GM19468 (cell line): Measurements from ENCODE around the gene ZPLD1.

Experiments used
- ATAC-seq: cut with Tn5 transposase; IDR thresholded peaks from one replicate; pipeline ENCODE4 v1.9.1; 2021; ENCODE audit warnings: mild to moderate bottlenecking, moderate library complexity, moderate number of reproducible peaks; ENCODE audit not compliant: unreplicated experiment; ENCODE audit errors: extremely low read depth

The ZPLD1 gene

GRCh38 chr3:102434715-102435114 is at the start of gene ZPLD1:
Gene ZPLD1, plus strand, starts transcription at chr3:102435015. Its CDS starts 3,473 bp downstream, at chr3:102438488.
- no peak for ATAC-seq

DNA sequence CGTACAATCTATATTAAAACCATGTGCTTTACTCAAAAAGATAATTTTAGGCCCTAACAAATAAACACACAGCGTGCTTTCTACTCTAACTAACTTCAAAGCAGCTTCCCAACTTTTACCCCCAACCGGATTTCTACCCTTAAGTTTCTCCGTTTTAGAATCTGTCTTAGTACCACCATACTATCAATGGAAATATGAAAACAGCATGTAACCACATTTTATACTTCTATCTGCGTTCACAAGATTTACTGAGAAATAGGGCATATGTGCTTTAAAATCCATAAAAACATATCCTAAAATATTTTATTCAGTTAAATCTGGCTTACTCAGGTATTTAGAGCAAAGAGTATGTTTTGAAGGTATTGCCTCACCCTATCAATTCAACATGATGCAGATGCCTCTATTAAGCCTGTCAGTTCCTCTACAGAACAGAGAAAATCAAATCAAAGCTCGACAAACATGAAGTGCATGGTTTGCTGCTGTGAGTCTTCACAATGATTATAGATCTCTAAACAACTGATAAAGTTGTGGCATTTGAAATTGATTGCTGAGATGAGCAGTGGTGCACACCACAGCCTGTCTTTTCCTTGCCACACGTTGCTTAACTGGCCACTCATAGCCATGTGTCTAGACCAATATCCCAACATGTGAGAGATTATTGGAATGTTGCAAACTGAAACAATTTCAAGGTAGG is 44.5 kb upstream of the ZPLD1 start:
- ATAC-seq: no peak

DNA sequence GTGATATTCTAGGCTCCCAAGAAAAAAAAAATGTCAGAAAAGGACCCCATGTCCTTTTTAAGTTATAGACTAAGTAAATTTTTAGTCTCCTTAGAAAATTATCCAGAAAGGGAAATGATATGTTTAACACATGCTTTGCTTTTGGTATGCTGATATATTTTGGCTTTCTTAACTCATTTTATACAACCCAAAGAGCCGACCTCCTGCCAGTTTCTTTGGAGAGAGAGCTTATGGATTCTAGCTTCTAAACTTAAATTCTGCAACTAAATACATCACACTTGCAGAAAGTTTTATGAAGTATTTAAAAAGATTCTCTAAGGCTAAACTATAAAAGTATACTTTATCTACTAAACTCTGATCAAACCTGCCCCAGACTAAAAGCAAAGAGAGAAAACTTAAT is 43.9 kb upstream of the ZPLD1 start:
- ATAC-seq: no peak

DNA sequence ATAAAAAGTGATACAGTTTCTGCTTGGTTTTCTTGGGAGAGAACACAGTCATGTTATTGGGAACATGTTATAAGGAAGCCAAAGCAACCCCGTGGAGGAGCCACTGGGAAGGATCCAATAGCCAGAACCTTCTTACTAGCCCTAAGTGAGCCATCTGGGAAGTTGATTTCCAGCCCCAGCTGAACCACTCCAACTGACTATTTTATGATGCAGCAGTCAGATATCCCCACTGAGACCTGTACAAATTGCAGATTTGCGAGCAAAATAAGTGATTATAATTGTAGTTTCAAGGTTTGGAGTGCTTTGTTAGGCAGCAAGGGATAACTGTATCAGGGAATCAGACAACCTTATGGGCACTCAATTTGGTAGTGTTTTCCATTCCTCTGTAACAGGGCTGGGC is 43.3 kb upstream of the ZPLD1 start:
- no peak for ATAC-seq

DNA sequence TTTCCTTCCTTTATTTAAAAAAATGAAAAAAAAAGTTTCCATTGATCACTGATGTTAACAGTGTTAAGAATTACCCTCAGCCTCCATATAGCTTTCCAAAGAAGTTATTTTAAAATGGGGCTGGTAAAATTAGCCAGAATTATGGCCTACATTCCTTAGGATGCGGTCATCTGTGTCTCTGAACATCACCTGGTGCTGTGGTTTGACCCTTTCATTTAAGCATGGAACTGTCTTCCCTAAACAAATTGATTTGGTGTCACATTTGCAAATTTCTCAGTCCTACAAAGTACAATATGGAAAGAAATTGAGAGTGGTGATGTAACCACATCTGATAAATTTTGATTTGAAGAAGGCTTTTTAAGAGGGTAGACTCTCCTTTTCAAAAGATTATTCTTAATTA is 40.3 kb upstream of the ZPLD1 start:
- no peak for ATAC-seq

DNA sequence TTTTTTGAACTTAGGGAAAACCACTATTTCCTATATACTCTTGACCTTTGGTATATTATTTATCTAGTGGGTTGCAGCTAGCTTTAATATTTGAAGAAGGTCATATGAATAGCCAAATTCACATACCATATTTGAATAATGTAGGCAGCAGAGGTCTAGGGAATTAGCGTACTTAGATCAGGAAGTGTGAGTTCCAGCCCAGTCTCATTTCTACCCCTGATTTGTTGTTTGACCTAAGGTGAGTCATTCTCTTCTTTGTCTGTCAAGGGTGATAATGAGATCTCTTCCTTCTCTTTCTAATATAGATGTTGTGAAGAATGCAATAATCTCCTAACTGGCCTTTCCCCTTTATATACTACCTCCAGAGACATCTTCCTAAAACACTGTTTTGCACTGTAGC is 36.6 kb upstream of the ZPLD1 start:
- no peak for ATAC-seq

GRCh38 chr3:102398666-102399065 is 36.1 kb upstream of the ZPLD1 start:
- ATAC-seq: no peak

- no peak for ATAC-seq
Observed at GRCh38 chr3:102400142-102400541, 34.7 kb upstream of the ZPLD1 start.

- ATAC-seq: no peak
Observed at GRCh38 chr3:102400766-102401165, 34.0 kb upstream of the ZPLD1 start.

DNA sequence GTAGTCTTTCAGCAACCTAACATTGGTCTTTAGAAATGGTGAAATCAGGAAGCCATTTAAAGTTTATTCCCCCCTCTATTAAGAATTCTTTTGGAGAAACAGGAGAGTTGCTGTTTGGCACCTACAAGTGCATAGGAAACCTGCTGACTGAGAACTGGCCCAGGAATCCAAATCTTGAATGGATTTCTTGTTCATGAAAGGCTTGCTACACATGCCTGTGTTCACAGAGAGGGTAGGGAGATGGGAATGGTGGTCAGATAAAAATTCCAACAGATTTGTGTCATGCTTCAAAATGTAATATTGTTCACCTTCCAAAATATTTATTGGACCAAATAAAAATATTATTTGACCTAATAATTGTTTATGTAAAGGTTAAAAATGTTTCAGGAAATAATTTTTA is 24.2 kb upstream of the ZPLD1 start:
- no peak for ATAC-seq

- no peak for ATAC-seq
Observed at GRCh38 chr3:102415553-102415952, 19.3 kb upstream of the ZPLD1 start.

- no peak for ATAC-seq
Observed at GRCh38 chr3:102419786-102420185, 15.0 kb upstream of the ZPLD1 start.

DNA sequence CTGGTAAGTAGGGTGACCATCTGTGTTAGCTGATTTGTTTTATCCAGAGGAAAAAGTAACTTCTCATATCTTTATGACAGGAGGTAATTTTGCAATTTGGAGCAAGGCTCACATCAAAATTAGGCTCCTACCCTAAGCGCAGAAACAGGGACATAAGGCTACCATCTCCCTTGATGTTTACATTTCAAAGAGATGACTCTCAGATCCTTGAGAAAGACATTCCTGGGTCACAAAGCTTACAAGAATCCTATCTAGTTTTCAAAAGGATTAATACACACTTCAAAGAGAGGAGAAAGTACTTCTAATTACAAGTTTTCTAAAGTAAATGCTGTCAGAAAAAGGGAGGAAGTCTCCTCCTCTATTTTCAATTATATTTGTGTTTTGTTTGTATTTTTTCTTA is 7.0 kb downstream of the ZPLD1 start:
- ATAC-seq: no peak

GRCh38 chr3:102443021-102443420 is 8.2 kb downstream of the ZPLD1 start:
- no peak for ATAC-seq

GRCh38 chr3:102444101-102444500 is 9.3 kb downstream of the ZPLD1 start:
- no peak for ATAC-seq

DNA sequence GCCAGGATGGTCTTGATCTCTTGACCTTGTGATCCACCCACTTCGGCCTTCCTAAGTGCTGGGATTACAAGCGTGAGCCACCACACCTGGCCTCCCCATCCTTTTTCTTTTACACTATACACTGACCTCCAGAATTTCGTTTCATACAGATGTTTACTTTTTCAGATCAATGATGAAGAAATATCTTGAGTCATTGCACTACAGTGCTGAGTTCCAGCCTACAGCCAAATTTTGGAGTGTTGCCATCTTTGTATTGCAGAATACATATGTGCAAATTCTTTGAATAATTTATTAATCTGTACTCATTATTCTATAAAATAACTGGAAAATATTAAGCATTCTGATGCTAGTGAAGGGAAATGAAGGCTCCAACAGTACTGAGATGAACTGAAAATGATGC is 12.5 kb downstream of the ZPLD1 start:
- ATAC-seq: no peak

GRCh38 chr3:102449341-102449740 is 14.5 kb downstream of the ZPLD1 start:
- no peak for ATAC-seq

- no peak for ATAC-seq
Observed at GRCh38 chr3:102449930-102450329, 15.1 kb downstream of the ZPLD1 start.

GRCh38 chr3:102450976-102451375 is 16.2 kb downstream of the ZPLD1 start:
- no peak for ATAC-seq

- no peak for ATAC-seq
Observed at GRCh38 chr3:102451543-102451942, 16.7 kb downstream of the ZPLD1 start.

DNA sequence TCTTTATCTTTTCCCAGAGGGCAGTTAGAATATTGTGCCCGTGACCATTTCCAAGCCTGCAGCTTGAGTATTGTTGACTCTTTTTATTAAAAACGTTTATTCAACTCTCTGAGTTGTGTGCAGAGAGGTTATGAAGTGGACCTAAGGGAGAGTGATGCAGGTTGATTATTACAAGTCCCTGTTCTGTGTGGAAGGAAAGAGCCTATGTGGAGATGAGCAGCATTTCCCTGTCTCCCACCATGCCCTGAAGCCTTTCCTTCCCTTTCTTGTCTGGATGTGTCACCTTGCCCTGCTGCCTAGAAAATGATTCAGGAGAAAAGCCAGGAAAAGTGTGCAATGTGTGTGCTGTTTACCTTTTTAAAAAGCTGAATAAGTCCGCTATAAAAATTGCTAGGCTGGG is 19.4 kb downstream of the ZPLD1 start:
- no peak for ATAC-seq

DNA sequence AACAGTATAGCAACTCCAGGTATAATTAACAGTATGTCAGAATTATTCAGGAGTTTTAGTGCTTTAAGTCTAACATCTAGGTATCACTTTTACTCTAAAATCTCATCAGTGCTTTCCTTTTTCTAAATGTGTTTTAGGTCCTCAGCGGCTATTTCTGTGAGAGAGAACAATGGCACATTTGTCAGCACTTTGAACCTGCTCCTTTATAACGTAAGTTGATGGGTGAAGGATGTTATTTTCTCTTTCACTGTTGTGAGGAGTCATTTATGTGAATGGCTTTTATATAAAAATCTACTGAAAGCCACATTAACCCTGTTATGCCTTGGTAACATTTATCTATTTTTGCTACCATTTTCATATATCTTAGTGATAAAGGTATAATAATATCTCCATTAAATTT is 22.8 kb downstream of the ZPLD1 start:
- ATAC-seq: no peak

DNA sequence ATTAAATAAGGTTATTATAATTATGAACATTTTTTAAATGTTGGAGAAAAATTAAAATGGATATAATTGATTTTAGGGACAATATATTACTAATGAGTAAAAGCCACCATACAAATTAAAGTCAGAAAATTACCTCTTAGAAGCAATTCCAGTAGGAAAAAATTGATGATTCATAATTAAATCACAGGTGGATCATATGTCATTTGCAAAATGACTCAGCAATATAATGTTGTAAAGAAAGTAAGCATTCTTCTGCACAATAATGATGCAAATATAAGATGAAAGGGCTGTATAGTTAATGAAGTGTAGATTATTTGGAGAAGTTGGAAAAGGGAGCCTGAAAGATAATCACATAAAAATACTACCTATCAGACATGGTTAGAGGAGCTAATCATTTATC is 25.8 kb downstream of the ZPLD1 start:
- ATAC-seq: no peak
